Measurements from ENCODE around the gene PDCD10.

The PDCD10 gene

DNA sequence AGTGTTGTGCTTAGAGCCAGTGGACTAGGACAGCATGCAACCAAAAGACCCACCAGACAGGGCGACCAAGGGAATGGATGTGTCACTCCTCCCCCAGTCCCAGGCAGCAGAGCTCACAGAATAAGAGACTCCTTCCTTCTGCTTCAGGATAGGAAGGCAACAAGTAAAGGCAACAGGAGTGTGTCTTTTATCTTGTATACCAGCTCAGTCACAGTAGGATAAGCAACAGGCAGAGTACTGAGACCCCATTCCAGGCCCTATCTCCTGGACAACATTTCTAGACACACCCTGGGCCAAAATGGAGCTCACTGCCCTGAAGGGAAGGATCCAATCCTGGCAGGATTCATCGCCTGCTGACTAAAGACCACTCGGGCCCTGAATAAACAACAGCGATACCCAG lies 25.0 kb downstream of the PDCD10 start:
- Histone ChIP-seq H3K4me1 (ENCODE audit: control insufficient read depth, insufficient read depth, low read length) (no peaks in the 10 kb centered on the region), H3K4me3 (ENCODE audit: low read length) (no peak overlapping the region), H3K27me3 (ENCODE audit: control insufficient read depth, insufficient read depth, low read length) (no peaks in the 10 kb centered on the region), H3K9me3 (ENCODE audit: control insufficient read depth, low read length) (no peaks in the 10 kb centered on the region), H3K36me3 (ENCODE audit: control insufficient read depth, insufficient read depth, low read length) (no peaks in the 10 kb centered on the region), H3K9ac (ENCODE audit: low read length) (no peak overlapping the region)

DNA sequence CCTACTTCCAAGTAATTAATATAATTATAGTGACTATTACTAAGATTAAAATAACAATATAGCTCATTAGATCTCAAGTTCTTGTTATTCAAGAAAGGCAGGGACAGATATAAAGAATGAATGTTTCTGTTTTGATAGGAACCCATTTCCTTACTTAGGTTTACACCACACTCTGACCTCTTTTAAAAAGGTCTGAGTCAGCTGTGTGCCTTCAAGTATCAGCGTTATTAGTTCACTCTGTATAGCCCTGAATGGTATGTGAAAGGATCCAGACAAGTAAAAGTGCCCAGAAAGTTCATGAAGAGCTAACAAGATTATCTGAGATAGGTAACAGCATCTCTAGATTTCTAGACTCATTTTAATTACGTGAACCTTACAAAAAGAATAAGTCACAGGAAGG lies 28.9 kb downstream of the PDCD10 start:
- no peaks in the 10 kb centered on the region for H3K9me3 ChIP-seq (ENCODE audit: control insufficient read depth, low read length)
- H3K27me3 ChIP-seq (ENCODE audit: control insufficient read depth, insufficient read depth, low read length), result no peaks in the 10 kb centered on the region
- no peak overlapping the region for H3K9ac ChIP-seq (ENCODE audit: low read length)
- no peak overlapping the region for H3K4me3 ChIP-seq (ENCODE audit: low read length)
- H3K36me3 ChIP-seq (ENCODE audit: control insufficient read depth, insufficient read depth, low read length), result no peaks in the 10 kb centered on the region
- no peaks in the 10 kb centered on the region for H3K4me1 ChIP-seq (ENCODE audit: control insufficient read depth, insufficient read depth, low read length)

DNA sequence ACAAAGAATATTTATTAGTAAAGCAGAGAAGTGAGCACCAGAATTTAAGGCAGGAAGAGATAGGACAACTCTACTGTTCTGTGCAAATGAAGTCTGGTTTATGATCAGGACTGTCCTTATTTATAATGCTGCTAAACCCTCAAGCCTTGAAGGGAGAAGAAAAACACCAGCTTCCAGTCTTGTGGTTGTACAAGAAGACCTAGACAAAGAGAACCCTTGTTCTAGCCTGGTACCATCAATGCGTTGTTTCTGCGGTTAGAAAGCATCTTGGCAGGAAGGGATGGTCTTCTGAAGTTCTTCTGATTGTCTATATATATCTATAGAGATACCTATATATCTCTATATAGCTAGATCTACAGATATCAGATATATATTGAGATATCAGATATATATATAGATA lies 33.8 kb downstream of the PDCD10 start:
- Histone ChIP-seq H3K4me1 (ENCODE audit: control insufficient read depth, insufficient read depth, low read length) (no peaks in the 10 kb centered on the region), H3K27me3 (ENCODE audit: control insufficient read depth, insufficient read depth, low read length) (no peaks in the 10 kb centered on the region), H3K36me3 (ENCODE audit: control insufficient read depth, insufficient read depth, low read length) (no peaks in the 10 kb centered on the region), H3K9me3 (ENCODE audit: control insufficient read depth, low read length) (no peaks in the 10 kb centered on the region), H3K4me3 (ENCODE audit: low read length) (no peak overlapping the region), H3K9ac (ENCODE audit: low read length) (no peak overlapping the region)

DNA sequence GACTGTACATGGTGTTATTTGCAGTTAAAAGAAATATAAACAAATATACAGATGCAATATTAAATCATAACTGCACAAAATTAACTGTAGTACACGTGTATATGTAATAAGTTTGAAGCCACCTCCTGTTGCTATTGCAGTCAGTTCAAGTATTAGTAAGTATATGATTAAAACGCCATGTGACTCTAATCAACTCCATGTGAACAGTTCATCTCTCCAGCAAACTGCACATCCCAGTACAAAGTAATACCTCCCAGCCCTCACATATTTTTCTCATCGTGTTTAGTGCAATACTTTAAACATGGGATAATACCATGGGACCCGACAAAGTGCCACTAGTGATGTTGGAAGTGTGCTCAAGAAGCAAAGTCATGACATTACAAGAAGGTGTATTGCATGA lies 34.6 kb downstream of the PDCD10 start:
- H3K4me3 ChIP-seq (ENCODE audit: low read length), result no peak overlapping the region
- H3K9ac ChIP-seq (ENCODE audit: low read length), result no peak overlapping the region
- no peaks in the 10 kb centered on the region for H3K4me1 ChIP-seq (ENCODE audit: control insufficient read depth, insufficient read depth, low read length)
- no peaks in the 10 kb centered on the region for H3K9me3 ChIP-seq (ENCODE audit: control insufficient read depth, low read length)
- H3K36me3 ChIP-seq (ENCODE audit: control insufficient read depth, insufficient read depth, low read length), result no peaks in the 10 kb centered on the region
- H3K27me3 ChIP-seq (ENCODE audit: control insufficient read depth, insufficient read depth, low read length), result no peaks in the 10 kb centered on the region

DNA sequence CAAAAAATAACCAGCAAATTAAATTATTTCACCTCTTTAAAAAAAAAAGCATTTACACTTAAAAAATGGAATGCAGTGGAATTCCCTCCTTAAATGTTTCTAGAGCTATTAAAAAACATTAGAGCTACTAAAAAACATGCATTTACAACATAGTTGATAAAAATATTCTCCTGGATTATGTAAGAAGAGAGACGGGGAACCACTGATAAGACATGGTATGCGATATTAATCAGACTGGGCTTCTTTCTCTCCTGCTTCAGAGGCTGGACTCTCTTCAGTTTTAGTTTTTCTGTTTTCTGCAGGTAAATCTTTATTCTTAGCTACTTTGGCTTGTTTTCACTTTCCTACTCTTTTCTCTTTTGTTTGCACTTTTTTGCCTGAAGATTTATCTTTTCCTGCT lies 40.6 kb downstream of the PDCD10 start:
- Histone ChIP-seq H3K27me3 (ENCODE audit: control insufficient read depth, insufficient read depth, low read length) (no peaks in the 10 kb centered on the region), H3K4me3 (ENCODE audit: low read length) (no peak overlapping the region), H3K36me3 (ENCODE audit: control insufficient read depth, insufficient read depth, low read length) (no peaks in the 10 kb centered on the region), H3K4me1 (ENCODE audit: control insufficient read depth, insufficient read depth, low read length) (no peaks in the 10 kb centered on the region), H3K9ac (ENCODE audit: low read length) (no peak overlapping the region), H3K9me3 (ENCODE audit: control insufficient read depth, low read length) (no peaks in the 10 kb centered on the region)

DNA sequence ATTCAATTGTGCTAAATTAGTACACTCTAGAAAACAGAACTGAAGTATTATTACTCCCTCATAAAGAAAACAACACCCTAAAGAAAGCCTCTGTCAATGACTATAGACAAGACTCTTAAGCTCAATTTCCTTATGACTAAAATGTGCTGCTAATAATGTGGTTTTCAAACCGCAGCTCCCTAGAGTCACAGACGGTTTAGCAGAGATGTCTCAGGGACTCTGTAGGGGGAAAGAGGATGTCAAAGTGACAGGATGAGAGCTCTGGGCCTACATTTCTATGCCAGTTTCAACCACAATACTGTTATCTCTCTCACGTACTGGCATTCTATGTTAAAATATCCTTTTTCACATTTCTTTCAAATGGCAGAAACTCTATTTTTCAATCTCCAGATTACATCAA lies 43.3 kb downstream of the PDCD10 start:
- Histone ChIP-seq H3K9me3 (ENCODE audit: control insufficient read depth, low read length) (no peaks in the 10 kb centered on the region), H3K4me1 (ENCODE audit: control insufficient read depth, insufficient read depth, low read length) (no peaks in the 10 kb centered on the region), H3K27me3 (ENCODE audit: control insufficient read depth, insufficient read depth, low read length) (no peaks in the 10 kb centered on the region), H3K9ac (ENCODE audit: low read length) (no peak overlapping the region), H3K4me3 (ENCODE audit: low read length) (no peak overlapping the region), H3K36me3 (ENCODE audit: control insufficient read depth, insufficient read depth, low read length) (no peaks in the 10 kb centered on the region)

DNA sequence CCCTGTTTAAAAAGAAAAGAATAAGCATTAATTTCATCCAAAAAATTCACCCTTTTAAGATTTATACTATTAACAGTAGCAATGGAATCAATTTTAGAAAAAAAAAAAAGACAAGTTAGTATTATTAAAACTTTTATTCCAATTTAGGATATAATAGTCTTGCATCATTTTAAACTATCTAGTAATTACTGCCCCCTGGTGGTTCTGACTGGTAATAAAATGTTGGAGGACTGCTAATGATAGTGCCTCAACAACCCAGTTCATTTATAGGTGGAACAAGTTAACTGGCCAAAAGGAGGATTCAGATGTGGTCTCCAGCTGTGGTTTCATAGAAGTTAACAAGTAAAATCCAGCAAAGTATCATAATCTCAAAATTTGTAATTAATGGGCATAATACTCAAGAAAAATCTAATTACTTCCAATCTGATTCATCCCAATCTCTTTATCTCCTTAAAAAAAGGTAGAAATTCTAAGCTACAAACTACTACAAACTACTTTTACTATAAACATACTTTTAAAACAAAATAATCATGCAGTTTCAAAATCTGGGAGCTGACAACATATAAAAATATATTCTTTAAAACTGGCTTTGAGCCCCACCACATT lies 50.2 kb downstream of the PDCD10 start:
- Histone ChIP-seq H3K4me1 (ENCODE audit: control insufficient read depth, insufficient read depth, low read length) (no peaks in the 10 kb centered on the region), H3K36me3 (ENCODE audit: control insufficient read depth, insufficient read depth, low read length) (no peaks in the 10 kb centered on the region), H3K27me3 (ENCODE audit: control insufficient read depth, insufficient read depth, low read length) (no peaks in the 10 kb centered on the region), H3K9me3 (ENCODE audit: control insufficient read depth, low read length) (no peaks in the 10 kb centered on the region), H3K4me3 (ENCODE audit: low read length) (no peak overlapping the region), H3K9ac (ENCODE audit: low read length) (no peak overlapping the region)

DNA sequence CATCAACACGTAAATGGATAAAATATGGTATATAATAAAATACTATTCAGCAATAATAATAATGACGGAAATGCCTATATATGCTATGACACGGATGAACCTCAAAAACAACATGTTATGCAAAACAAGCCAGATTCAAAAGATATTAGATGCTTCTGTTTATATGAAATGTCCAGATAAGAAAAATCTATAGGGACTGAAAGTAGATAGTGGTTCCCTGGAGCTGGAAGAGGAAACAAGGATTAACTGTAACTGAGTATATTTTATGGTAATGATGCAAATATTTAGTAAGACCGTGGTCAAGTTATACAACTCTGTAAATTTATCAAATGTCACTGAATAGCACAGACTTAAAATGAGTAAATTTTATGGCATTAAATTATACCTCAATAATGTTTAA lies 55.2 kb downstream of the PDCD10 start:
- Histone ChIP-seq H3K9ac (ENCODE audit: low read length) (no peak overlapping the region), H3K9me3 (ENCODE audit: control insufficient read depth, low read length) (no peaks in the 10 kb centered on the region), H3K4me1 (ENCODE audit: control insufficient read depth, insufficient read depth, low read length) (no peaks in the 10 kb centered on the region), H3K27me3 (ENCODE audit: control insufficient read depth, insufficient read depth, low read length) (no peaks in the 10 kb centered on the region), H3K36me3 (ENCODE audit: control insufficient read depth, insufficient read depth, low read length) (no peaks in the 10 kb centered on the region), H3K4me3 (ENCODE audit: low read length) (no peak overlapping the region)

DNA sequence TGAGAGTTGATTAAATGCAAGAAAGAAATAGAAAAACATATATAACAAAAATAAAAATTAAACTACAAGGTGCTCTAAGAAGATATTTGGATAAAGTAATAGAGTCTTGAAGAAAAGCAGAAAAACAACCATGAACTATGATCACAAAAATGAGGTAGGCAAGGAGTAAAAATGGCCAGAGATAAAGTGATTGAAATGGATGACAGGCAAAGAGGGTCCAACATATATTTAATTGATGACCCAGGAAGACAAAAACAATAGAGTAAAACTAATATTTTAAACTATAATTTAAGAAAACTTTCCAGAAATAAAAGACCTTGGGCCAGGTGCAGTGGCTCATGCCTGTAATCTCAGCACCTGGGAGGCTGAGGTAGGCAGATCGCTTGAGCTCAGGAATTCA lies 58.8 kb downstream of the PDCD10 start:
- H3K9ac ChIP-seq (ENCODE audit: low read length), result no peak overlapping the region
- H3K9me3 ChIP-seq (ENCODE audit: control insufficient read depth, low read length), result no peaks in the 10 kb centered on the region
- H3K36me3 ChIP-seq (ENCODE audit: control insufficient read depth, insufficient read depth, low read length), result no peaks in the 10 kb centered on the region
- no peak overlapping the region for H3K4me3 ChIP-seq (ENCODE audit: low read length)
- no peaks in the 10 kb centered on the region for H3K27me3 ChIP-seq (ENCODE audit: control insufficient read depth, insufficient read depth, low read length)
- no peaks in the 10 kb centered on the region for H3K4me1 ChIP-seq (ENCODE audit: control insufficient read depth, insufficient read depth, low read length)

DNA sequence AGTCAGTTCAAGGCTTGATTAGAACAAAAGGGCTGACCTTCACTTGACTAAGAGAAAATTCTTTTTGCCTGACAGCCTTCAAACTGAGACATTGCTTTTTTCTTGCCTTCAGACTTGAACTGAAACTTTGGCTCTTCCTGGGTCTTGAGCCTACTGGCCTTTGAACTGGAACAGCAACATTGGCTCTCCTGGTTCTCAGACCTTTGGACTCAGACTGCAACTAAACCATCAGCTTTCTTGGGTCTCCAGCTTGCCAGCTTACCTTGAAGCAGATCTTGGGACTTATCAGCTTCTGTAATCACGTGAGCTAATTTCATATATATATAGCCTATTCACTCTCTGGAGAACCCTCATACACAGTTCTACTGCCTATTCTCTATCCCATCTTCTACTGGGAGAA lies 61.5 kb downstream of the PDCD10 start:
- H3K27me3 ChIP-seq (ENCODE audit: control insufficient read depth, insufficient read depth, low read length), result no peaks in the 10 kb centered on the region
- H3K9ac ChIP-seq (ENCODE audit: low read length), result no peak overlapping the region
- no peak overlapping the region for H3K4me3 ChIP-seq (ENCODE audit: low read length)
- no peaks in the 10 kb centered on the region for H3K36me3 ChIP-seq (ENCODE audit: control insufficient read depth, insufficient read depth, low read length)
- no peaks in the 10 kb centered on the region for H3K9me3 ChIP-seq (ENCODE audit: control insufficient read depth, low read length)
- no peaks in the 10 kb centered on the region for H3K4me1 ChIP-seq (ENCODE audit: control insufficient read depth, insufficient read depth, low read length)

DNA sequence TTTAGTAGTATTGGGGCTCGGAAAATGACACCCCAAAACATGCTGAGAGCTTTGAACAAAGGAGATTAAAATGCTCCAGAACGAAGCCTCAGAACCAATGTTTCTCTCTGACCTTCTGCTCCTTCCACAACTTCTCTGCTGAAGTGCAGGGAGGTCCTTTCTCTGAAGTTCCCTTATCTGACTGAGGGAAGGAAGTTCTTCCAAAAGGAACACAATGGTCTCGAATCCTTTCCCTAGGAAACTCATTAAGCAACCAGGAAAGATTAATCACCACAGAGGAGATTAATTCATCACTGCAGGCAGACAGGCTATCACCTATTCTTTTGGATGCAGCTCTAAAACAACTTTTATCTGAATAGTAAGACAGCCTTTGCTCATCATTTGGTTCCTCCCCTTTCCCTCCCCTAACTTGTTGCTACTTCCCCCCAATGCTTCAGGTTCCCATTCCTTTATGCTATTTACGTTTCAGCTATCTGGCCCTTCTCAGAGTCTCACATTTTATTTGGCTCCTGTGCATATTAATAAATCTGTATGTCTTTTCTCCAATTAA lies 62.7 kb downstream of the PDCD10 start:
- H3K36me3 ChIP-seq (ENCODE audit: control insufficient read depth, insufficient read depth, low read length), result no peaks in the 10 kb centered on the region
- H3K9me3 ChIP-seq (ENCODE audit: control insufficient read depth, low read length), result no peaks in the 10 kb centered on the region
- no peaks in the 10 kb centered on the region for H3K27me3 ChIP-seq (ENCODE audit: control insufficient read depth, insufficient read depth, low read length)
- no peak overlapping the region for H3K9ac ChIP-seq (ENCODE audit: low read length)
- H3K4me3 ChIP-seq (ENCODE audit: low read length), result no peak overlapping the region
- H3K4me1 ChIP-seq (ENCODE audit: control insufficient read depth, insufficient read depth, low read length), result no peaks in the 10 kb centered on the region

DNA sequence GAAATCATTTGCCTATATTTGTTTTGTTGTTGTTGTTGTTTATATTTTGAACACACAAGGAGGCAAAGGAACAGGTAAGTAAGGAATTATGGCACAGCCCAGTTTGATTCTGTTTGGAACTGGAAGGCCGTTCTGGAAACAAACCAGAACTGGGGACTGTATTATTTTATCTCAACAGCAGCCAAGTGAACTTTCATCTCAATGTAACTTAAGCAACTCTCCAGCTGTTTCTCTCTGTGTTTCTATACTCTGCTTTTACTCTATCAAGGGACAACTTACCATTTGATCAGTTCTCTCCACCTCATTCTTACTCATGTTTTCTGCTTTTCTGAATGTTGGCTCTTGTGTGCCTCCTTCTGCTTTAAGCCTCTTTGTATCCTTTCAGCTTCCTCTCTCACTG lies 65.0 kb downstream of the PDCD10 start:
- Histone ChIP-seq H3K27me3 (ENCODE audit: control insufficient read depth, insufficient read depth, low read length) (no peaks in the 10 kb centered on the region), H3K4me3 (ENCODE audit: low read length) (no peak overlapping the region), H3K9me3 (ENCODE audit: control insufficient read depth, low read length) (no peaks in the 10 kb centered on the region), H3K36me3 (ENCODE audit: control insufficient read depth, insufficient read depth, low read length) (no peaks in the 10 kb centered on the region), H3K4me1 (ENCODE audit: control insufficient read depth, insufficient read depth, low read length) (no peaks in the 10 kb centered on the region), H3K9ac (ENCODE audit: low read length) (no peak overlapping the region)

DNA sequence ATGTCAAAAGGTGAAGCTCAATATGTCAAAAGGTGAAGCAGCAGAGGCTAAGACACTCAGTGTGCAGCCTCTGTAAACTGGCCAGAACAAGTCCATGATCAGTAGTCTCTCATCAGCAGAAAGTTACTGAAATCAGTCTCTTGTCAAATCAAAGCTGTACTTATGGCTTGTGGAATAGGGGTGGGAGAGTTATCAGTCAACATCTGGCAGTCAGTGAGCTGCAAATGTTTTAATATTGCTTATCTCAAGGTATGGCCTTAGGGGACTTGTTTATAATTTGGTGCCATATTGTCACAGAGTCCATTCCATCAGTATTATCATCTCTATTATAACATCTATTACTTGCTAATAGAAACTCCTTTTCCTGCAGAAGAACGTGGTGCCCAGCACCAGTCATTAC lies 66.0 kb downstream of the PDCD10 start:
- H3K36me3 ChIP-seq (ENCODE audit: control insufficient read depth, insufficient read depth, low read length), result no peaks in the 10 kb centered on the region
- H3K27me3 ChIP-seq (ENCODE audit: control insufficient read depth, insufficient read depth, low read length), result no peaks in the 10 kb centered on the region
- no peak overlapping the region for H3K9ac ChIP-seq (ENCODE audit: low read length)
- no peak overlapping the region for H3K4me3 ChIP-seq (ENCODE audit: low read length)
- H3K4me1 ChIP-seq (ENCODE audit: control insufficient read depth, insufficient read depth, low read length), result no peaks in the 10 kb centered on the region
- no peaks in the 10 kb centered on the region for H3K9me3 ChIP-seq (ENCODE audit: control insufficient read depth, low read length)

Data from mucosa of stomach (tissue), 1 donor.